ENCODE data around the gene TH. TPM values are rescaled to one million over a fixed set of nuclear protein-coding genes. Genes with fewer than 3 reads are reported as not detected.

TH gene
- total RNA-seq, 4 donors from 2014 or later: 0.34 to 1.0 TPM; not detected in 2

DNA sequence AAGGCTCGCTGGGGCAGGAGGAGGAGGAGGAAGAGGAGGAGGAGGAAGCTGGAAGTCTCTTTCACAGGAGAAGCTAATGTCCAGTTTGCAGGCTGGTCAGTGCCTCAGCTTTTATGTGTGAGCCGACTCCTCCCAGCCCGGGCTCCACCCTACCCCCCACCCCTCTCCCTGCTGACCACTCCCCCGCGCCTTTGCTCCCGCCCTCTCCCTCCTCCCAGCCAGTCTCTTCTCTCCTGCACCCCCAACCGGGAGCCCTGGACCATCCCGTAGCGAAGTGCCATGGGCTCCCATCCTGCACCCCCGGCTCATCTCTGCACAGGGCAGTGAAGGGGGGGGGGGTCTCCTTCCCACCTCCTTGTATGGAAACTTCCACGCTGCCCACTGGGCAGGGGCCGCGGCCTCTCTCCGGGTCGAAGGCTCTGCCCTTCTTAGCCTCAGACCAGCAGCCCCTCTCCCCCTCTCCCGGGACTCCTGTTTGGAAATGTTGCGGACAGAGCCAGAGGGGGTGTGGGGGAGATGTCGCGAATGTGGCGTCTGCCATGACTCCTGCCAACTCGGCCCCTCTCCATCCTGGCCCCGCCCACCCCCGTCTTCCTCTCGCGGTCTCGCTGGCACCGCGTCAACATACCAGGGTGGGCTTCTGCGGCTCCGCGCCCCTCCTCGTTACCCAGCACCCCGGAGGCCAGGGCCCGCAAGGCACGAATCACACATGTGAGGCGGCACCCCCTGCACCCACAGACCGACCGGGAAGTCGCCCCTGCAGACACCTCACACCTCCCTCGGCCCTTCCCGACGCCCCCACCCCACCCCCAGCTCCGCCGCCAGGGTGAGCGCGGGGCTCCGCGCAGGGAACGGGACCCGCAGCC, 34.2 kb downstream of the TH start:
- Histone ChIP-seq H3K4me3 (peak overlapping the region; percentile 46), H3K36me3 (no peaks in the 10 kb centered on the region), H3K9me3 (no peaks in the 10 kb centered on the region), H3K27me3 (peaks cover 100% of the 10 kb centered on the region), H3K4me1 (peaks cover 43% of the 10 kb centered on the region), H3K27ac (no peak overlapping the region)
- 2% methylated on average over 17 of the region's 50 CpGs for WGBS
- no peak for DNase-seq (ENCODE audit: low spot score in 2 of 2)
- TF ChIP-seq, protein P1, sequence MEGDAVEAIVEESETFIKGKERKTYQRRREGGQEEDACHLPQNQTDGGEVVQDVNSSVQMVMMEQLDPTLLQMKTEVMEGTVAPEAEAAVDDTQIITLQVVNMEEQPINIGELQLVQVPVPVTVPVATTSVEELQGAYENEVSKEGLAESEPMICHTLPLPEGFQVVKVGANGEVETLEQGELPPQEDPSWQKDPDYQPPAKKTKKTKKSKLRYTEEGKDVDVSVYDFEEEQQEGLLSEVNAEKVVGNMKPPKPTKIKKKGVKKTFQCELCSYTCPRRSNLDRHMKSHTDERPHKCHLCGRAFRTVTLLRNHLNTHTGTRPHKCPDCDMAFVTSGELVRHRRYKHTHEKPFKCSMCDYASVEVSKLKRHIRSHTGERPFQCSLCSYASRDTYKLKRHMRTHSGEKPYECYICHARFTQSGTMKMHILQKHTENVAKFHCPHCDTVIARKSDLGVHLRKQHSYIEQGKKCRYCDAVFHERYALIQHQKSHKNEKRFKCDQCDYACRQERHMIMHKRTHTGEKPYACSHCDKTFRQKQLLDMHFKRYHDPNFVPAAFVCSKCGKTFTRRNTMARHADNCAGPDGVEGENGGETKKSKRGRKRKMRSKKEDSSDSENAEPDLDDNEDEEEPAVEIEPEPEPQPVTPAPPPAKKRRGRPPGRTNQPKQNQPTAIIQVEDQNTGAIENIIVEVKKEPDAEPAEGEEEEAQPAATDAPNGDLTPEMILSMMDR (IDR thresholded peaks at IDR 0.05): no peak
- TF ChIP-seq POLR2A (IDR thresholded peaks at IDR 0.05) (no peak), EP300 (IDR thresholded peaks at IDR 0.05) (no peak), POLR2AphosphoS5 (IDR thresholded peaks at IDR 0.05) (no peak)

DNA sequence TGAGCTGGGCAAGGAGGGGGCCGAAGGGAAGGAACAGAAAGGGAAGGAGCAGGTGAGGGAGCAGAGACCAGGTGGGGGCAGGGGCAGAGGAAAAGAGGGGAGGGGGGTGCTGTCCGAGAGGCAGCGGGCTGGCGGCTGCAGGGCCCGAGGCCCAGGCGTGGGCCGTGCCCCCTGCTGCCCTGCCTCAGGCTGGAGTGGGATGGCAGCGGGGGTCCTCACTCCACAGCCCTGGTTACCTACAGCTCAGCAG, 34.7 kb downstream of the TH start:
- Histone ChIP-seq H3K4me3 (peak overlapping the region; percentile 46), H3K27me3 (peaks cover 100% of the 10 kb centered on the region), H3K36me3 (no peaks in the 10 kb centered on the region), H3K27ac (no peak overlapping the region), H3K9me3 (no peaks in the 10 kb centered on the region), H3K4me1 (peaks cover 43% of the 10 kb centered on the region)
- DNase-seq (ENCODE audit: low spot score in 2 of 2): no peak
- TF ChIP-seq, protein P1 (IDR thresholded peaks at IDR 0.05): no peak
- no peak for TF ChIP-seq POLR2A (IDR thresholded peaks at IDR 0.05)
- no peak for TF ChIP-seq POLR2AphosphoS5 (IDR thresholded peaks at IDR 0.05)
- no peak for TF ChIP-seq EP300 (IDR thresholded peaks at IDR 0.05)
- 21% methylated on average over 8 of the region's 8 CpGs for whole genome bisulfite sequencing

DNA sequence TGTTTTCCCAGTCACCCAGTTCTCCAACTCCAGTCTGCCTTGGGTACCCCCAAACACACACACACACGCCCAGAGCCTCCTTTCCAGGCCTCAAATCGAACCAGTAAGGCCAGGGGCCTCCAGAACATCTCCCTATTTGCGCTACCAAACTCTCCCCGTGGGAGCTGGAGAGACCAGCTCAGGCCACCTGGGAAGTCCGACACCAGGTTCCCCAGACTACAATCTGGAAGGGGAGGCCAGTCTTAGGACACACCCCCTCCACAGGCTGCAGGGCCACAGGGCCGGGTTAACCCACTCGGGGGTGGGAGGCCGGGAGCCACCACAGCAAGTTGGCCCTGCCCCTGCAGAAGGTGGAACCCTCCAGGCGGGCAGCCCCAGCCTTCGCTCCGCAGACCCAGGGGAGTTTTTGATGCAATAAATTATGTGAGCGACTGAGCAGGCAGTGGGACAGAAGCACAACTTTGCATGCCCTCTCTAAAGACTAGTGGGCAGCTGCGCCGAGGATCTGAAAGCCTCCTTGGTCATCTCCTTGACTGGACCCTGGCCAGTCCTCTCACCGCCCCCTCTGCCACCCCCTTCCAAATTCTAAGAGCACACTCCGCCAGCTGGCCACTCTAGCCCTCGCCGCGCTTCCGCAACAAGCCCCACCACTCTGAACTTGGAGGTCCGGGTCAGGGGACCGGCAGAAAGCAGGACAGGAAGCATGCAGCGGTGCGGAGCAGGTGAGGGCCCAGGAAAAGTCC, 35.2 kb downstream of the TH start:
- no peaks in the 10 kb centered on the region for H3K36me3 ChIP-seq
- H3K4me3 ChIP-seq: peak overlapping the region; percentile 46
- no peak for DNase-seq (ENCODE audit: low spot score in 2 of 2)
- no peak overlapping the region for H3K27ac ChIP-seq
- peaks cover 43% of the 10 kb centered on the region for H3K4me1 ChIP-seq
- no peaks in the 10 kb centered on the region for H3K9me3 ChIP-seq
- 53% methylated on average over 7 of the region's 24 CpGs for WGBS
- H3K27me3 ChIP-seq: peaks cover 100% of the 10 kb centered on the region
- TF ChIP-seq POLR2A (IDR thresholded peaks at IDR 0.05) (no peak), POLR2AphosphoS5 (IDR thresholded peaks at IDR 0.05) (no peak), EP300 (IDR thresholded peaks at IDR 0.05) (no peak)
- TF ChIP-seq, protein P1 (IDR thresholded peaks at IDR 0.05): no peak

GRCh38 chr11:2135648-2136201, 35.9 kb downstream of the TH start:
- no peak overlapping the region for H3K4me3 ChIP-seq
- TF ChIP-seq EP300 (IDR thresholded peaks at IDR 0.05) (no peak), POLR2A (IDR thresholded peaks at IDR 0.05) (no peak), POLR2AphosphoS5 (IDR thresholded peaks at IDR 0.05) (no peak)
- TF ChIP-seq, protein P1 (IDR thresholded peaks at IDR 0.05): no peak
- peaks cover 39% of the 10 kb centered on the region for H3K4me1 ChIP-seq
- no peak for DNase-seq (ENCODE audit: low spot score in 2 of 2)
- no peaks in the 10 kb centered on the region for H3K9me3 ChIP-seq
- H3K27ac ChIP-seq: no peak overlapping the region
- no peaks in the 10 kb centered on the region for H3K36me3 ChIP-seq
- H3K27me3 ChIP-seq: peaks cover 98% of the 10 kb centered on the region
- 75% methylated on average over 10 of the region's 14 CpGs for WGBS

GRCh38 chr11:2135018-2135569, 36.5 kb downstream of the TH start:
- Histone ChIP-seq H3K9me3 (no peaks in the 10 kb centered on the region), H3K36me3 (no peaks in the 10 kb centered on the region), H3K4me3 (no peak overlapping the region), H3K27me3 (peaks cover 98% of the 10 kb centered on the region), H3K27ac (no peak overlapping the region), H3K4me1 (peaks cover 33% of the 10 kb centered on the region)
- WGBS: 81% methylated on average over 24 of the region's 26 CpGs
- TF ChIP-seq POLR2AphosphoS5 (IDR thresholded peaks at IDR 0.05) (no peak), POLR2A (IDR thresholded peaks at IDR 0.05) (no peak), EP300 (IDR thresholded peaks at IDR 0.05) (no peak)
- TF ChIP-seq, protein P1 (IDR thresholded peaks at IDR 0.05): no peak
- DNase-seq (ENCODE audit: low spot score in 2 of 2): no peak

All from suprapubic skin (tissue), 4 donors.